Esophagus muscularis mucosa (tissue), 2 donors: ENCODE data around the gene ZNF576.

ENCODE experiments used
- POLR2A ChIP-seq: fragments of 450-650 bp; IDR thresholded peaks from one replicate; pipeline ENCODE4 v1.6.1; 2017; ENCODE audit warnings: antibody characterized with exemption, moderate library complexity, mild to moderate bottlenecking, low read depth
- POLR2AphosphoS5 ChIP-seq, 2 donors: sonication (generic); formaldehyde crosslinking; IDR thresholded peaks; one replicate each; pipeline ENCODE4 v1.6.1; 2017; ENCODE audit warnings: antibody characterized with exemption in 2 of 2

GRCh38 chr19:43620061-43621001, 23.9 kb downstream of the ZNF576 start:
- TF ChIP-seq POLR2AphosphoS5 (IDR thresholded peaks at IDR 0.05): no peak
- no peak for TF ChIP-seq POLR2A
